OCI-M2 (cell line): ENCODE results near the gene PHF14.

Experiments used
- DNase-seq: peaks from one replicate; lab custom pipeline; 2025; ENCODE audit not compliant: unreplicated experiment; lab: John Stamatoyannopoulos, UW

PHF14 gene

GRCh38 chr7:11171569-11172192, 198.0 kb downstream of the PHF14 start:
- DNase-seq: no peak

- no peak for DNase-seq
These were observed 199.2 kb downstream of the PHF14 start for GRCh38 chr7:11172835-11173234.

GRCh38 chr7:11175371-11175770, 201.7 kb downstream of the PHF14 start:
- DNase-seq: no peak

- DNase-seq: no peak
These were observed 202.2 kb downstream of the PHF14 start for GRCh38 chr7:11175887-11176286.

- DNase-seq: no peak
These were observed 203.4 kb downstream of the PHF14 start for GRCh38 chr7:11176985-11177555.

- DNase-seq: no peak
These were observed 204.1 kb downstream of the PHF14 start for GRCh38 chr7:11177793-11178192.

- DNase-seq: no peak
These were observed 207.9 kb downstream of the PHF14 start for GRCh38 chr7:11181590-11181989.

GRCh38 chr7:11182736-11183135, 209.1 kb downstream of the PHF14 start:
- no peak for DNase-seq

- DNase-seq: no peak
These were observed 211.6 kb downstream of the PHF14 start for GRCh38 chr7:11185179-11185815.

GRCh38 chr7:11188529-11189310, 215.0 kb downstream of the PHF14 start:
- no peak for DNase-seq

GRCh38 chr7:11191081-11191480, 217.4 kb downstream of the PHF14 start:
- no peak for DNase-seq

GRCh38 chr7:11191574-11192220, 218.0 kb downstream of the PHF14 start:
- DNase-seq: no peak

GRCh38 chr7:11192506-11192905, 218.8 kb downstream of the PHF14 start:
- no peak for DNase-seq

- no peak for DNase-seq
These were observed 219.6 kb downstream of the PHF14 start for GRCh38 chr7:11193131-11193867.

GRCh38 chr7:11193888-11194287, 220.2 kb downstream of the PHF14 start:
- DNase-seq: no peak

GRCh38 chr7:11194492-11194891, 220.8 kb downstream of the PHF14 start:
- no peak for DNase-seq

GRCh38 chr7:11195502-11195901, 221.8 kb downstream of the PHF14 start:
- DNase-seq: no peak

GRCh38 chr7:11196143-11196542, 222.5 kb downstream of the PHF14 start:
- DNase-seq: no peak

- DNase-seq: no peak
These were observed 229.6 kb downstream of the PHF14 start for GRCh38 chr7:11203224-11203623.

- no peak for DNase-seq
These were observed 230.0 kb downstream of the PHF14 start for GRCh38 chr7:11203683-11204082.
